B cell (primary cell): ENCODE data around the gene TRAPPC11. TPM values are rescaled to one million over a fixed set of nuclear protein-coding genes. Genes with fewer than 3 reads are reported as not detected.

Experiments used
- ATAC-seq: fragments of 200-7000 bp; cut with Tn5 transposase; one replicate; pipeline ENCODE4 v1.10.0; 2021; ENCODE audit warnings: low read depth, mild to moderate bottlenecking, moderate number of reproducible peaks, moderate library complexity
- CTCF ChIA-PET: fragments of 350-600 bp; sonication (Branson Sonifier 250); formaldehyde crosslinking; loops from one replicate; lab custom pipeline; 2021; ENCODE audit warnings: antibody characterized with exemption, inconsistent platforms; lab: Charles Lee
- POLR2A ChIA-PET: fragments of 350-600 bp; sonication (Branson Sonifier 250); formaldehyde crosslinking; loops from one replicate; lab custom pipeline; 2021; ENCODE audit warnings: antibody characterized with exemption; lab: Charles Lee
- DNase-seq: peaks from one replicate; pipeline ENCODE4 v3.0.0; 2013
- H2AFZ ChIP-seq: 2 replicates; pipeline ENCODE4 v1.6.1; 2012; ENCODE audit warnings: mild to moderate bottlenecking, low read depth, low read length; ENCODE audit not compliant: insufficient read depth, poor library complexity, severe bottlenecking
- H3K27ac ChIP-seq, 2 donors: 1 replicate in 1 of 2; 2 replicates in 1 of 2; pipeline ENCODE4 v1.5.1; 2012 to 2013; ENCODE audit warnings: low read length in 2 of 2, mild to moderate bottlenecking in 2 of 2, moderate library complexity in 1 of 2
- H3K27me3 ChIP-seq, 4 experiments: fragments of 200-600 bp in 1 of 4; sonication (generic) in 1 of 4; replicated peaks in 1 of 4; 1 replicate in 2 of 4; 2 replicates in 2 of 4; pipeline versions ENCODE4 v1.6.1 to v1.7.0; 2013 to 2016; ENCODE audit warnings: low read length in 3 of 4, mild to moderate bottlenecking in 2 of 4, mixed read lengths in 1 of 4, moderate library complexity in 1 of 4; ENCODE audit not compliant: insufficient read depth in 4 of 4, control insufficient read depth in 3 of 4; ENCODE audit errors: control extremely low read depth in 1 of 4
- H3K36me3 ChIP-seq, 2 experiments: replicated peaks in 1 of 2; 1 replicate in 1 of 2; 2 replicates in 1 of 2; pipeline versions ENCODE4 v1.6.1 to v1.7.1; 2013; ENCODE audit warnings: low read length in 1 of 2; ENCODE audit not compliant: insufficient read depth in 2 of 2, control insufficient read depth in 1 of 2; ENCODE audit errors: control extremely low read depth in 1 of 2, extremely low read depth in 1 of 2
- H3K4me1 ChIP-seq, 2 donors: fragments of 200-600 bp in 1 of 2; sonication (generic) in 1 of 2; 1 replicate in 1 of 2; 2 replicates in 1 of 2; pipeline versions ENCODE4 v1.5.1 to v1.6.1; 2013 to 2017; ENCODE audit warnings: low read length in 2 of 2; ENCODE audit not compliant: control insufficient read depth in 2 of 2, insufficient read depth in 2 of 2
- H3K4me2 ChIP-seq: replicated peaks from 2 replicates; pipeline ENCODE3; 2012; ENCODE audit warnings: mild to moderate bottlenecking, low read depth, low read length; ENCODE audit not compliant: poor library complexity, severe bottlenecking
- H3K4me3 ChIP-seq, 5 experiments: fragments of 200-600 bp in 1 of 5; sonication (generic) in 1 of 5; 1 replicate in 3 of 5; 2 replicates in 2 of 5; pipeline versions ENCODE4 v1.5.1 to v1.7.0; 2011 to 2016; ENCODE audit warnings: low read length in 4 of 5, mild to moderate bottlenecking in 4 of 5, low read depth in 2 of 5, control low read depth in 1 of 5, moderate library complexity in 1 of 5; ENCODE audit not compliant: insufficient read depth in 1 of 5; ENCODE audit errors: control extremely low read depth in 1 of 5, extremely low read depth in 1 of 5
- H3K79me2 ChIP-seq: fragments of 200-600 bp; sonication (generic); one replicate; pipeline ENCODE4 v1.6.0; 2016; ENCODE audit warnings: low read length; ENCODE audit not compliant: control insufficient read depth, insufficient read depth
- H3K9ac ChIP-seq: fragments of 200-600 bp; sonication (generic); 2 replicates; pipeline ENCODE4 v1.6.1; 2017; ENCODE audit warnings: mild to moderate bottlenecking, low read length, moderate library complexity
- H3K9me3 ChIP-seq, 3 donors: one replicate each; pipeline versions ENCODE4 v1.6.1 to v1.7.1; 2013; ENCODE audit warnings: low read length in 2 of 3; ENCODE audit not compliant: control insufficient read depth in 2 of 3, insufficient read depth in 1 of 3; ENCODE audit errors: control extremely low read depth in 1 of 3
- H4K20me1 ChIP-seq: 2 replicates; pipeline ENCODE4 v1.6.0; 2012; ENCODE audit warnings: mild to moderate bottlenecking, low read length; ENCODE audit not compliant: insufficient read depth, control insufficient read depth, poor library complexity, severe bottlenecking
- H3K27ac Mint-ChIP-seq: one replicate; pipeline ENCODE4 v1.8.0; 2021; ENCODE audit warnings: mixed read lengths
- H3K27me3 Mint-ChIP-seq: one replicate; pipeline ENCODE4 v1.8.0; 2021; ENCODE audit warnings: mixed read lengths
- H3K4me1 Mint-ChIP-seq: one replicate; pipeline ENCODE4 v1.8.0; 2021; ENCODE audit warnings: mixed read lengths
- H3K4me3 Mint-ChIP-seq: one replicate; pipeline ENCODE4 v1.8.0; 2021; ENCODE audit warnings: mixed read lengths
- H3K9me3 Mint-ChIP-seq: one replicate; pipeline ENCODE4 v1.8.0; 2022; ENCODE audit warnings: mixed read lengths; ENCODE audit not compliant: insufficient read depth
- EZH2 ChIP-seq: IDR thresholded peaks from 2 replicates; pipeline ENCODE4 v1.6.1; 2012; ENCODE audit warnings: borderline replicate concordance, low read depth, mild to moderate bottlenecking, moderate library complexity, low read length; ENCODE audit not compliant: insufficient read depth, poor library complexity, severe bottlenecking
- WGBS: methylation state at CpG from one replicate; pipeline ENCODE4 v1.1.5; 2013; ENCODE audit warnings: missing lambda C conversion rate; ENCODE audit not compliant: insufficient coverage; 5-methylcytosine and 5-hydroxymethylcytosine counted together
- intact Hi-C: fragments of 100-400 bp; cut with micrococcal nuclease; formaldehyde crosslinking; loops from one replicate; pipeline ENCODE4 v1.10.0; 2022
- polyA plus RNA-seq: library from polyadenylated mRNA; depleted of rRNA; stranded (reverse); fragments of >200 nt; gene quantifications from 2 replicates; pipeline ENCODE4 v1.2.3, GENCODE V29; 2012
- total RNA-seq, 2 donors: library from RNA; stranded (reverse); fragments of 120-200 nt in 1 of 2; gene quantifications; 1 replicate in 1 of 2; 2 replicates in 1 of 2; pipeline versions ENCODE4 v1.2.3 to v1.2.4, GENCODE V29; 2013 to 2022
- TF ChIP-seq, protein P1 (sequence below): fragments of 200-600 bp; IDR thresholded peaks from one replicate; pipeline ENCODE4 v1.8.0; 2022; ENCODE audit warnings: antibody characterized with exemption, mild to moderate bottlenecking

The TRAPPC11 gene
- total and polyA plus RNA-seq, 2 donors (not counting 1 experiment from before 2014, with no cell fraction given): 23.5 to 53.8 TPM

DNA sequence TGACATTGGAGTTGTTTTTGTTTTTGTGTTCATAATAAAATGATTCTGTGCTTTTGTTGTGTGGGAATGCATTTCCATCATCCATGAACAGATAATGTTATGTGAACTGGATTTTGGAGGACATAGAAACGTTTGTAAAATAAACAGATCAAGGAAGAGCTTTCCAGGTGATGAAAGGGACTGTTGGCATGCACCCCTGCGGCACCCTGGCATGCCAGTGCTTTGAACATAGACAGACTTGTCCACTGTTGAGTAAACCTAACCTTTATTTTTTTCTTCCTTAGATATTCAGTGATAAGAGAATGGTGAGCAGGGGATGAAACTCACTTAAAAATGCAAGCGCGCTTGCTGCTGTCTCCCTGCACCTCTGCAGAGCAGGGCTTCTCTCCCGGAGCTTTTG, 59.8 kb downstream of the TRAPPC11 start:
- Mint-ChIP-seq H3K4me3 (no peak overlapping the region), H3K9me3 (no peaks in the 10 kb centered on the region), H3K4me1 (peaks cover 12% of the 10 kb centered on the region), H3K27ac (no peak overlapping the region), H3K27me3 (peaks cover 4% of the 10 kb centered on the region)
- H3K79me2 ChIP-seq: no peaks in the 10 kb centered on the region
- no peak for TF ChIP-seq EZH2
- TF ChIP-seq, protein P1, sequence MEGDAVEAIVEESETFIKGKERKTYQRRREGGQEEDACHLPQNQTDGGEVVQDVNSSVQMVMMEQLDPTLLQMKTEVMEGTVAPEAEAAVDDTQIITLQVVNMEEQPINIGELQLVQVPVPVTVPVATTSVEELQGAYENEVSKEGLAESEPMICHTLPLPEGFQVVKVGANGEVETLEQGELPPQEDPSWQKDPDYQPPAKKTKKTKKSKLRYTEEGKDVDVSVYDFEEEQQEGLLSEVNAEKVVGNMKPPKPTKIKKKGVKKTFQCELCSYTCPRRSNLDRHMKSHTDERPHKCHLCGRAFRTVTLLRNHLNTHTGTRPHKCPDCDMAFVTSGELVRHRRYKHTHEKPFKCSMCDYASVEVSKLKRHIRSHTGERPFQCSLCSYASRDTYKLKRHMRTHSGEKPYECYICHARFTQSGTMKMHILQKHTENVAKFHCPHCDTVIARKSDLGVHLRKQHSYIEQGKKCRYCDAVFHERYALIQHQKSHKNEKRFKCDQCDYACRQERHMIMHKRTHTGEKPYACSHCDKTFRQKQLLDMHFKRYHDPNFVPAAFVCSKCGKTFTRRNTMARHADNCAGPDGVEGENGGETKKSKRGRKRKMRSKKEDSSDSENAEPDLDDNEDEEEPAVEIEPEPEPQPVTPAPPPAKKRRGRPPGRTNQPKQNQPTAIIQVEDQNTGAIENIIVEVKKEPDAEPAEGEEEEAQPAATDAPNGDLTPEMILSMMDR: no peak
- no peaks in the 10 kb centered on the region for H4K20me1 ChIP-seq
- no peak overlapping the region for H3K27ac ChIP-seq
- no peak overlapping the region for H3K9ac ChIP-seq
- H3K4me1 ChIP-seq: peaks cover 8 to 17% of the 10 kb centered on the region in 2 donors
- 76% methylated on average over 3 of the region's 5 CpGs for WGBS
- H3K36me3 ChIP-seq: no peaks in the 10 kb centered on the region
- H2AFZ ChIP-seq: no peak overlapping the region
- ChIA-PET POLR2A (no interaction called here), CTCF (no interaction called here)
- H3K27me3 ChIP-seq: peaks cover 0 to 12% (median 2%) of the 10 kb centered on the region in 4 experiments
- no peak overlapping the region for H3K4me2 ChIP-seq
- ATAC-seq (no peak), DNase-seq (no peak)
- no peak overlapping the region for H3K4me3 ChIP-seq
- H3K9me3 ChIP-seq: peaks cover 0 to 29% (median 3%) of the 10 kb centered on the region in 3 donors
- intact Hi-C loops: no loop called here

DNA sequence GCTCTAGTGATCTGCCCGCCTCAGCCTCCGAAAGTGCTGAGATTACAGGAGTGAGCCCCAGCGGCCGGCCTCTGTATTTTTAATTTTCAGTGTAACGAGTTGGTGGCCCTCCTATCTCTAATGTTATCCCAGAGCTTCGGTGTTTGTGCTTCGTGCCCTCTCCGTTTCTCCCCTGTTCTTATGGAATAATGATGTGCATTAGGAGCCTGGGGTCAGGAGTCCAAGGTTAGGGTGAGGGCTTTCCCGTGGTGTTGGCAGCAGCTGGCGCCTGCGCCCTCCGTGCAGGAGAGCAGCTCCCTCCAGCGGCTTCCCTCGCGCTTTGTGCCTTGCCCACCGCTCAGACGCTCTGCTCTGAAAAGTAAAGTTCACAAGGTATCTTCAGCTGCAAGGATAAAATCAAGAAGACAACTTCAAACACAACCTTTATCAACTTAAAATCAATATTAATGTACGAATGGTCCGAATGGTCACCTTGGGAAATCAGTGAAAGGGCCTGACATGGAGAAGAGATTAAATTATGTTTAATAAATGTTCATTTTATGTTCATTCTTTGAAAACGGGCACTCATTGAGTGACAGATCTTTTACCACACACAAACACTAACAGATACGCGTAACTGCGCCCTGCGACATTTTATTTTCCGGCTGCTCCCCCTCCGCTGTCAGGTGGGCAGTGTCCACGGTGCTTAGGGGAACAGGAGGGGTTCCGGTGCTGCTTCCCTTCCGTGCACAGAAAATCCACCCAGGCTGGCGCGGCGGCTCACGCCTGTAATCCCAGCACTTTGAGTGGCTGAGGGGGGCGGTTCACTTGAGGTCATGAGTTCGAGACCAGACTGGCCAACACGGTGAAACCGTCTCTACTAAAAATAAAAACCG, 62.4 kb downstream of the TRAPPC11 start:
- Mint-ChIP-seq H3K9me3 (no peaks in the 10 kb centered on the region), H3K27me3 (peaks cover 11% of the 10 kb centered on the region), H3K27ac (no peak overlapping the region), H3K4me1 (peaks cover 12% of the 10 kb centered on the region), H3K4me3 (peak overlapping the region; percentile 72)
- peak; percentile 53 for DNase-seq
- Histone ChIP-seq H3K4me3 (peak overlapping the region in 3 of 5 experiments; percentile 30 to 59 (median 45)), H2AFZ (peak overlapping the region; percentile 47), H3K9me3 (peaks cover 0 to 38% (median 3%) of the 10 kb centered on the region in 3 donors), H3K27ac (no peak overlapping the region), H3K4me2 (peak overlapping the region; percentile 81), H3K4me1 (peaks cover 8 to 20% of the 10 kb centered on the region in 2 donors), H3K36me3 (no peaks in the 10 kb centered on the region), H3K9ac (peak overlapping the region; percentile 17), H3K79me2 (no peaks in the 10 kb centered on the region), H4K20me1 (no peaks in the 10 kb centered on the region), H3K27me3 (peaks cover 0 to 18% (median 2%) of the 10 kb centered on the region in 4 experiments)
- TF ChIP-seq, protein P1: peak; percentile 25
- no peak for TF ChIP-seq EZH2
- ChIA-PET CTCF (interaction anchor here (1.7 to 2.1 kb wide), 2 partner anchors 10 to 36 kb away, joined by 4 to 5 read pairs; no protein-coding TSS in a partner anchor), POLR2A (no interaction called here)
- ATAC-seq: no peak
- intact Hi-C loops: loop anchor here (2.0 kb wide), 2 partner anchors 217 to 249 kb away; partner anchors contain the start of gene ING2
- WGBS: 45% methylated on average over 26 of the region's 38 CpGs
